IMR-90 (cell line): ENCODE measurements around the gene TCHP. TPM values are rescaled to one million over a fixed set of nuclear protein-coding genes. Genes with fewer than 3 reads are reported as not detected.

ENCODE experiments used
- ATAC-seq: fragments of 200-7000 bp; cut with Tn5 transposase; 2 replicates; pipeline ENCODE4 v1.9.1; 2020; ENCODE audit warnings: low read depth, mild to moderate bottlenecking, moderate library complexity
- BruUV-seq: library from RNA; stranded (reverse); fragments of 400-500 nt; replicated peaks from 2 replicates; lab custom pipeline; 2021; lab: Mats Ljungman, UMichigan
- CTCF ChIA-PET: fragments of 300-600 bp; formaldehyde crosslinking; extraction: SDS; loops from one replicate; lab custom pipeline; 2021; ENCODE audit warnings: antibody characterized with exemption; lab: Yijun Ruan, JAX
- POLR2A ChIA-PET: fragments of 300-600 bp; sonication (Branson Sonifier 250); formaldehyde crosslinking; loops from one replicate; lab custom pipeline; 2022; ENCODE audit warnings: antibody characterized with exemption; ENCODE audit not compliant: unreplicated experiment; lab: Charles Lee
- DNase-seq: peaks from one replicate; pipeline ENCODE4 v3.0.0; 2013
- H2AFZ ChIP-seq: replicated peaks from 2 replicates; pipeline ENCODE3; 2013; ENCODE audit warnings: low read length, mild to moderate bottlenecking; ENCODE audit not compliant: poor library complexity
- H2AK5ac ChIP-seq: 2 replicates; pipeline ENCODE4 v1.6.1; 2013; ENCODE audit warnings: low read depth, low read length, inconsistent platforms
- H2AK9ac ChIP-seq: replicated peaks from 2 replicates; pipeline ENCODE3; 2013; ENCODE audit warnings: mild to moderate bottlenecking, low read depth, low read length, moderate library complexity; ENCODE audit not compliant: poor library complexity
- H2BK120ac ChIP-seq: 2 replicates; pipeline ENCODE4 v1.6.1; 2013; ENCODE audit warnings: low read depth, low read length, inconsistent platforms
- H2BK15ac ChIP-seq: 3 replicates; pipeline ENCODE4 v1.6.1; 2013; ENCODE audit warnings: low read depth, low read length, inconsistent platforms
- H2BK20ac ChIP-seq: 2 replicates; pipeline ENCODE4 v1.6.1; 2013; ENCODE audit warnings: low read depth, mild to moderate bottlenecking, inconsistent platforms, low read length, moderate library complexity
- H2BK5ac ChIP-seq: 2 replicates; pipeline ENCODE4 v1.6.1; 2013; ENCODE audit warnings: mild to moderate bottlenecking, low read depth, low read length, inconsistent platforms; ENCODE audit not compliant: poor library complexity, severe bottlenecking
- H3K14ac ChIP-seq: replicated peaks from 2 replicates; pipeline ENCODE4 v1.6.1; 2013; ENCODE audit warnings: low read depth, low read length, inconsistent platforms
- H3K18ac ChIP-seq: 2 replicates; pipeline ENCODE4 v1.6.1; 2013; ENCODE audit warnings: low read depth, low read length, control low read depth
- H3K23ac ChIP-seq: 2 replicates; pipeline ENCODE4 v1.6.1; 2013; ENCODE audit warnings: low read depth, low read length, inconsistent platforms
- H3K27ac ChIP-seq: 2 replicates; pipeline ENCODE4 v1.5.1; 2013; ENCODE audit warnings: mild to moderate bottlenecking, control low read depth, low read length; ENCODE audit not compliant: insufficient read depth
- H3K27me3 ChIP-seq: 2 replicates; pipeline ENCODE4 v1.6.1; 2013; ENCODE audit warnings: low read length; ENCODE audit not compliant: control insufficient read depth, insufficient read depth
- H3K36me3 ChIP-seq: 2 replicates; pipeline ENCODE4 v1.6.1; 2013; ENCODE audit warnings: low read length, mixed read lengths; ENCODE audit not compliant: control insufficient read depth, insufficient read depth
- H3K4ac ChIP-seq: 2 replicates; pipeline ENCODE4 v1.6.1; 2013; ENCODE audit warnings: low read depth, low read length, inconsistent platforms
- H3K4me1 ChIP-seq: 2 replicates; pipeline ENCODE4 v1.6.1; 2013; ENCODE audit warnings: low read length, mixed read lengths; ENCODE audit not compliant: control insufficient read depth, insufficient read depth
- H3K4me2 ChIP-seq: 2 replicates; pipeline ENCODE4 v1.6.1; 2013; ENCODE audit warnings: low read depth, mild to moderate bottlenecking, control low read depth, low read length, moderate library complexity
- H3K4me3 ChIP-seq: 2 replicates; pipeline ENCODE4 v1.5.1; 2013; ENCODE audit warnings: low read depth, mild to moderate bottlenecking, control low read depth, low read length, moderate library complexity; ENCODE audit not compliant: insufficient read depth
- H3K56ac ChIP-seq: 2 replicates; pipeline ENCODE4 v1.6.1; 2013; ENCODE audit warnings: low read length, inconsistent platforms; ENCODE audit not compliant: insufficient read depth; ENCODE audit errors: extremely low read depth
- H3K79me1 ChIP-seq, 2 experiments: 2 replicates each; pipeline ENCODE4 v1.6.1; 2013; ENCODE audit warnings: low read length in 2 of 2, inconsistent platforms in 1 of 2, low read depth in 1 of 2
- H3K9ac ChIP-seq: 2 replicates; pipeline ENCODE4 v1.6.1; 2013; ENCODE audit warnings: low read depth, low read length, control low read depth
- H3K9me1 ChIP-seq: 2 replicates; pipeline ENCODE4 v1.6.1; 2013; ENCODE audit warnings: low read length, inconsistent platforms; ENCODE audit not compliant: insufficient read depth
- H3K9me3 ChIP-seq: 2 replicates; pipeline ENCODE4 v1.6.1; 2013; ENCODE audit warnings: low read length; ENCODE audit not compliant: control insufficient read depth, insufficient read depth
- H4K20me1 ChIP-seq: 2 replicates; pipeline ENCODE4 v1.6.1; 2013; ENCODE audit warnings: low read length, inconsistent platforms; ENCODE audit not compliant: insufficient read depth
- H4K5ac ChIP-seq: 2 replicates; pipeline ENCODE4 v1.6.1; 2013; ENCODE audit warnings: mild to moderate bottlenecking, low read depth, low read length, control low read depth
- H4K8ac ChIP-seq, 2 experiments: 2 replicates each; pipeline ENCODE4 v1.6.1; 2013; ENCODE audit warnings: low read depth in 2 of 2, low read length in 2 of 2, control low read depth in 1 of 2, inconsistent platforms in 1 of 2
- H4K91ac ChIP-seq: 2 replicates; pipeline ENCODE4 v1.6.1; 2013; ENCODE audit warnings: low read depth, low read length, inconsistent platforms; ENCODE audit not compliant: insufficient read depth
- CHD1 ChIP-seq: IDR thresholded peaks from 2 replicates; pipeline ENCODE4 v1.6.1; 2012; ENCODE audit warnings: low read depth, low read length, improper control_type of control experiment
- RAD21 ChIP-seq: IDR thresholded peaks from 2 replicates; pipeline ENCODE4 v1.6.1; 2012; ENCODE audit warnings: low read length, improper control_type of control experiment
- RFX5 ChIP-seq: IDR thresholded peaks from 2 replicates; pipeline ENCODE4 v1.8.0; 2012; ENCODE audit warnings: low read depth, mild to moderate bottlenecking, low read length, moderate library complexity
- SMC3 ChIP-seq: fragments of 150-350 bp; IDR thresholded peaks from 2 replicates; pipeline ENCODE4 v1.6.1; 2016; ENCODE audit warnings: low read depth, mild to moderate bottlenecking, antibody characterized with exemption, low read length, moderate library complexity
- WGBS, 2 experiments: methylation state at CpG; one replicate each; pipeline versions ENCODE4 v1.1.5 to v1.1.7; 2013; ENCODE audit warnings: missing lambda C conversion rate in 2 of 2; ENCODE audit not compliant: insufficient read length in 1 of 2; ENCODE audit errors: extremely low coverage in 2 of 2; 5-methylcytosine and 5-hydroxymethylcytosine counted together
- dilution Hi-C: fragments of 300-500 bp; cut with HindIII; formaldehyde crosslinking; loops from one replicate; pipeline ENCODE4 v1.14.3; 2018; ENCODE audit warnings: low sequenced_read_pairs; ENCODE audit not compliant: unreplicated experiment
- in situ Hi-C: fragments of 300-500 bp; cut with MboI; formaldehyde crosslinking; loops from 3 replicates; pipeline ENCODE4 v1.14.3; 2019; ENCODE audit warnings: low sequenced_read_pairs, inconsistent platforms, mixed read lengths
- intact Hi-C: fragments of 100-400 bp; cut with micrococcal nuclease; formaldehyde crosslinking; loops from 2 replicates; pipeline ENCODE4 v1.10.0; 2022
- polyA plus RNA-seq, 3 experiments: library from polyadenylated mRNA; depleted of rRNA; stranded (reverse); fragments of >200 nt; gene quantifications; 2 replicates each; pipeline ENCODE4 v1.2.3, GENCODE V29; 2012; ENCODE audit warnings: low replicate concordance in 1 of 3
- total RNA-seq: library from RNA; depleted of rRNA; stranded (reverse); fragments of >200 nt; gene quantifications from 2 replicates; pipeline ENCODE4 v1.2.3, GENCODE V29; 2012
- TF ChIP-seq, protein P1 (sequence below): fragments of 150-350 bp; IDR thresholded peaks from 2 replicates; pipeline ENCODE4 v1.6.1; 2016; ENCODE audit warnings: low read depth, mild to moderate bottlenecking, low read length, moderate library complexity, borderline replicate concordance

TCHP gene
- total and polyA plus RNA-seq, 2 of the 4 experiments (the other 2 are of a cell fraction), result 6.1 to 13.4 TPM

GRCh38 chr12:109926016-109926415, 25.9 kb downstream of the TCHP start:
- H3K79me1 ChIP-seq, result no peaks in the 10 kb centered on the region
- ATAC-seq (no peak), DNase-seq (no peak)
- H3K14ac ChIP-seq, result no peak overlapping the region
- no peak overlapping the region for H3K4me3 ChIP-seq
- H4K91ac ChIP-seq, result no peak overlapping the region
- H3K9ac ChIP-seq, result no peak overlapping the region
- no peak overlapping the region for H3K4ac ChIP-seq
- H2AFZ ChIP-seq, result no peak overlapping the region
- CTCF ChIA-PET, result no interaction called here
- H3K36me3 ChIP-seq, result peaks cover 21% of the 10 kb centered on the region
- no peak overlapping the region for H3K27ac ChIP-seq
- intact Hi-C loops, result loop anchor here (2.0 kb wide), 1 partner anchor 73 kb away; no protein-coding TSS in a partner anchor
- WGBS, 2 experiments, result no CpG with 5 or more reads among the region's 8 CpGs
- no peak overlapping the region for H2BK120ac ChIP-seq
- no peak overlapping the region for H3K4me2 ChIP-seq
- H3K9me3 ChIP-seq, result no peaks in the 10 kb centered on the region
- H3K23ac ChIP-seq, result no peak overlapping the region
- POLR2A ChIA-PET, result no interaction called here
- H4K8ac ChIP-seq, result no peak overlapping the region
- no TSS peak for BruUV-seq
- H2AK5ac ChIP-seq, result no peak overlapping the region
- TF ChIP-seq, protein P1, sequence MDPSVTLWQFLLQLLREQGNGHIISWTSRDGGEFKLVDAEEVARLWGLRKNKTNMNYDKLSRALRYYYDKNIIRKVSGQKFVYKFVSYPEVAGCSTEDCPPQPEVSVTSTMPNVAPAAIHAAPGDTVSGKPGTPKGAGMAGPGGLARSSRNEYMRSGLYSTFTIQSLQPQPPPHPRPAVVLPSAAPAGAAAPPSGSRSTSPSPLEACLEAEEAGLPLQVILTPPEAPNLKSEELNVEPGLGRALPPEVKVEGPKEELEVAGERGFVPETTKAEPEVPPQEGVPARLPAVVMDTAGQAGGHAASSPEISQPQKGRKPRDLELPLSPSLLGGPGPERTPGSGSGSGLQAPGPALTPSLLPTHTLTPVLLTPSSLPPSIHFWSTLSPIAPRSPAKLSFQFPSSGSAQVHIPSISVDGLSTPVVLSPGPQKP, result no peak
- no peak for TF ChIP-seq CHD1
- no peak for TF ChIP-seq RFX5
- TF ChIP-seq SMC3, result no peak
- no peak for TF ChIP-seq RAD21
- dilution Hi-C loops, result no loop called here
- no peak overlapping the region for H2BK5ac ChIP-seq
- H2BK15ac ChIP-seq, result no peak overlapping the region
- H2AK9ac ChIP-seq, result peak overlapping the region; percentile 70
- H3K18ac ChIP-seq, result no peak overlapping the region
- no peaks in the 10 kb centered on the region; the same call in 1 of the 2 replicates for H3K4me1 ChIP-seq
- no peaks in the 10 kb centered on the region for H4K20me1 ChIP-seq
- H3K27me3 ChIP-seq, result no peaks in the 10 kb centered on the region
- H4K5ac ChIP-seq, result no peak overlapping the region
- H3K9me1 ChIP-seq, result no peaks in the 10 kb centered on the region
- in situ Hi-C loops, result no loop called here
- H2BK20ac ChIP-seq, result no peak overlapping the region
- H3K56ac ChIP-seq, result no peak overlapping the region
